ENCODE results near the gene SLC17A7. TPM values are rescaled to one million over a fixed set of nuclear protein-coding genes. Genes with fewer than 3 reads are reported as not detected.

Gene SLC17A7
- total and polyA plus RNA-seq, 2 donors (not counting 3 experiments of a cell fraction or from before 2014, with no cell fraction given) = 0.07 to 0.13 TPM

DNA sequence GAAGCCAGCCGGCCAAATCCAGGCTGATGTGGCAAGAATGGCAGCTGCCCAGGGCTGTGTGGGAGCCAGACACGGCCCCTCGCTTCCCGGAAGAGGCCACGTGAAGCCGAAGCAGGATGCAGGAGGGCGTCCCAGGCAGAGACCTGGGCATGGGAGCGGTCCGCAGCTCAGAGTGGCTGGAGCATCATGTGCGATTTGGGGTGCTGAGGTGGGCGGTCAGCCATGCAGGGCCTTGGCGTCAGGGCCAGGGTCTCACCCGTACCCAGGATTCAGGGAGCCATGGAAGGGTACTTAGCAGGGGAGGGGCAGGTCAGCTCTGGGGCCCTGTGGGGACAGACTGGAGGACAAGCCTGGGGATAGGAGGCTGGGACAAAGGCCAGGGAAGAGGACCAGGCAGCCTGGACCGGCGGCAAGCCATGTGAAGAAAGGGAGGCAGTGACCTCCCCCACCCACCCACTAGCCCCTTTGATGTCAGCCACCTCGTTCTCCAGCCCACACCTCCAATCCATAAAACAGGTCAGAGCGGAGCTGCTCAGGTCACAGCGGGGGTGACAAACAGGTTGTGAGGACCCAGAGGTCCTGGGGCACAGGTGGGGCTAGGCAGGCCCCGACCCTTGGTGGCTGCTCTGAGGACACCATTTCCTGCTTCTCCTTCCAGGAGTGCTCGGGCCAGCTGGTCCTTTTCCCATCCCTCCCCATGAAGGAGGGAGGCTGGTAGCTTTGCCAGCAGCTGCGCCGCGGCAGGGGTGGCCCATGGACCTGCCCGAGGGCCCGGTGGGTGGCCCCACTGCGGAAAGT lies 51.0 kb downstream of the SLC17A7 start:
- BruUV-seq (replicated peaks) = no TSS peak
- Histone ChIP-seq H3K36me3 (ENCODE audit: control insufficient read depth in 2 of 2, extremely low read depth in 1 of 2, insufficient read depth in 2 of 2, low read length in 2 of 2) (no peaks in the 10 kb centered on the region), H3K9ac (replicated peaks; ENCODE audit: extremely low read depth, insufficient read depth, low read length) (no peak overlapping the region), H3K9me3 (replicated peaks; ENCODE audit: control insufficient read depth, insufficient read depth, low read length) (no peaks in the 10 kb centered on the region), H3K9me1 (replicated peaks; ENCODE audit: control insufficient read depth, extremely low read depth, insufficient read depth, low read length) (no peaks in the 10 kb centered on the region), H3K27ac (ENCODE audit: insufficient read depth, low read depth, low read length) (no peak overlapping the region), H3K4me1 (ENCODE audit: control insufficient read depth, extremely low read depth, insufficient read depth, low read length) (no peaks in the 10 kb centered on the region), H3K27me3 (ENCODE audit: control insufficient read depth in 2 of 2, insufficient read depth in 2 of 2, low read length in 2 of 2) (peaks cover 0 to 2% of the 10 kb centered on the region in 2 experiments), H3K4me3 (replicated peaks in 1 of 3; ENCODE audit: insufficient read depth in 1 of 3, low read depth in 1 of 3, low read length in 3 of 3) (no peak overlapping the region), H3K79me2 (ENCODE audit: control insufficient read depth, insufficient read depth, low read length) (no peaks in the 10 kb centered on the region), H4K20me1 (replicated peaks; ENCODE audit: control insufficient read depth, extremely low read depth, insufficient read depth, low read length) (no peaks in the 10 kb centered on the region), H2AFZ (ENCODE audit: low read depth, low read length) (no peak overlapping the region), H3K4me2 (ENCODE audit: insufficient read depth, low read length) (no peak overlapping the region)
- FAIRE-seq (no peak), DNase-seq (ENCODE audit: low read depth, low spot score) (no peak)
- dilution Hi-C loops (cut with MboI; ENCODE audit: extremely low pct_ligation_motif_present, low sequenced_read_pairs) (no loop called here), intact Hi-C loops (cut with micrococcal nuclease) (no loop called here)
- no peak for TF ChIP-seq GATA2 (IDR thresholded peaks at IDR 0.05; ENCODE audit: insufficient read depth, insufficient read length, low read depth, low read length)
- no peak for TF ChIP-seq EZH2 (IDR thresholded peaks at IDR 0.05; ENCODE audit: borderline replicate concordance, low read depth, low read length, severe bottlenecking)
- TF ChIP-seq, protein P1, sequence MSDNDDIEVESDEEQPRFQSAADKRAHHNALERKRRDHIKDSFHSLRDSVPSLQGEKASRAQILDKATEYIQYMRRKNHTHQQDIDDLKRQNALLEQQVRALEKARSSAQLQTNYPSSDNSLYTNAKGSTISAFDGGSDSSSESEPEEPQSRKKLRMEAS (IDR thresholded peaks at IDR 0.05; ENCODE audit: insufficient read depth, insufficient read length) = no peak
- no peak for TF ChIP-seq POLR2AphosphoS5 (IDR thresholded peaks at IDR 0.05; ENCODE audit: insufficient read depth, low read depth, low read length)
- no peak for TF ChIP-seq JUN (IDR thresholded peaks at IDR 0.05; ENCODE audit: borderline replicate concordance, insufficient read depth, insufficient read length, low read depth)
- no peak for TF ChIP-seq FOS (IDR thresholded peaks at IDR 0.05; ENCODE audit: borderline replicate concordance, insufficient read depth, low read length)
- TF ChIP-seq POLR2A (IDR thresholded peaks at IDR 0.05; ENCODE audit: low read depth, low read length) = no peak
- no peak for TF ChIP-seq MYC (IDR thresholded peaks at IDR 0.05; ENCODE audit: low read depth, low read length)
- TF ChIP-seq, protein P2, sequence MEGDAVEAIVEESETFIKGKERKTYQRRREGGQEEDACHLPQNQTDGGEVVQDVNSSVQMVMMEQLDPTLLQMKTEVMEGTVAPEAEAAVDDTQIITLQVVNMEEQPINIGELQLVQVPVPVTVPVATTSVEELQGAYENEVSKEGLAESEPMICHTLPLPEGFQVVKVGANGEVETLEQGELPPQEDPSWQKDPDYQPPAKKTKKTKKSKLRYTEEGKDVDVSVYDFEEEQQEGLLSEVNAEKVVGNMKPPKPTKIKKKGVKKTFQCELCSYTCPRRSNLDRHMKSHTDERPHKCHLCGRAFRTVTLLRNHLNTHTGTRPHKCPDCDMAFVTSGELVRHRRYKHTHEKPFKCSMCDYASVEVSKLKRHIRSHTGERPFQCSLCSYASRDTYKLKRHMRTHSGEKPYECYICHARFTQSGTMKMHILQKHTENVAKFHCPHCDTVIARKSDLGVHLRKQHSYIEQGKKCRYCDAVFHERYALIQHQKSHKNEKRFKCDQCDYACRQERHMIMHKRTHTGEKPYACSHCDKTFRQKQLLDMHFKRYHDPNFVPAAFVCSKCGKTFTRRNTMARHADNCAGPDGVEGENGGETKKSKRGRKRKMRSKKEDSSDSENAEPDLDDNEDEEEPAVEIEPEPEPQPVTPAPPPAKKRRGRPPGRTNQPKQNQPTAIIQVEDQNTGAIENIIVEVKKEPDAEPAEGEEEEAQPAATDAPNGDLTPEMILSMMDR (IDR thresholded peaks at IDR 0.05; ENCODE audit: extremely low read depth in 1 of 2, insufficient read depth in 1 of 2, low read depth in 1 of 2, low read length in 2 of 2) = no peak
- CTCF ChIA-PET = interaction anchor here (0.7 to 1.9 kb wide), 3 partner anchors 11 to 55 kb away, joined by 4 to 11 read pairs (median 4); no protein-coding TSS in a partner anchor
- POLR2A ChIA-PET = no interaction called here
